Fibroblast of gingiva (primary cell): ENCODE data around the gene NCKAP1.
"Not testable (repeated sequence)": the region's sequence is repeated elsewhere in the genome, so short reads cannot be mapped to it uniquely, and the experiment has no call there.

ENCODE experiments used
- DNase-seq: peaks from one replicate; pipeline ENCODE4 v3.0.0-alpha.2; 2011; ENCODE audit warnings: low read depth

The NCKAP1 gene

DNA sequence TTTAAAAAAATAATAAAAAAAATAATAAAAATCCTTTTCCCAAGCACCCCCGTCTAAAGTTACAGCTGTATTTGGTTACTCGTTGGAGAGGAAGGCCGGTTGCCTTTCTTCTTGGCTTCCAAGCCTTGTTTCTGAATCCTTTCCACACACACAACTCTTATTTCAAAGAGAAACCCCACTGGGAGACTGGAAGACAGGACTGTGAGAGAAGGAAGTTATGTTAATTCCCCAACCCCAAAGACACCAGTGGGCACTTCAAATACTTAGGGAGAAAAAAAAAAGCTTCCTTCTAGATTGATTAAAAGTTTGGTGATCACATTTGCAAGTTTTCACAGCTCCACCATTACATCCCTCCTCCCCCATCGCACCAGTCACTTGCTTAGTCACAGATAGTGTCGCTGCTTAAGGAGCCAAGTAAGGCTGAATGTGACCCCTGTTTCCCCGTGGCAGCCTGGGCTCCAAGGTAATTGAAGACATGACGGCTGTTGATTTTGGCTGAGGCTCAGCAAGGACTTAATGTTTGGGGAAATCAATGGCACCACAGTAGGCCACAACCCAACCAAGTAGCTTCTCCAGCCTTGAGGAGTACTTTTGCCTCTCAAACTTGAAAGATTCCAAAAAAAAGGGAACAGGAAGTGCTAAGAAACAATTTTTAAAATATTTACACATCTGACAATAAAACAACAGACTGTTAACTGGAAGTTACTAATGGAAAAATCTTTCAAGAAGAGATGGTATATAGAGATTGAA, 131.0 kb downstream of the NCKAP1 start:
- DNase-seq, result peak; percentile 68

GRCh38 chr2:182906454-182906853, 131.8 kb downstream of the NCKAP1 start:
- no peak for DNase-seq

- DNase-seq, result no peak
Observed at GRCh38 chr2:182904844-182905243, 133.4 kb downstream of the NCKAP1 start.

DNA sequence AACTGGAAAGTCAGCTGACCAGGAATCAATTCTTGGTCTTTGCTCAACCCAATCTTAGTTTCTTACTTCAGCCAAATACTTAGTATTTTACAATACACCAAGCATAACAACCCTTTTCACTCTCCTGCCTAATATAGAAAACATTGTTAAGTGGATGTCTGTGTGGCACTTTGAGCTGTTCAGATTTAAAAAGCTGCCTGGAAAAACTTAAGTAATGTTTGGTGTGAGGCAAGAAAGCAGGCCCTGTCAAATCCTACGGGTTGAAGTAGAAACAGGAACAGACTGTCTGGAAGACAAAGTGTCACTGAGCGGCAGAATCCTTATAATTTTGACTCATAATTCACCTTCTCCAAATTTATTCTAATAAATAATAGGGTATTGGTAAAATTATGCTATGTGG, 134.7 kb downstream of the NCKAP1 start:
- DNase-seq, result no peak

DNA sequence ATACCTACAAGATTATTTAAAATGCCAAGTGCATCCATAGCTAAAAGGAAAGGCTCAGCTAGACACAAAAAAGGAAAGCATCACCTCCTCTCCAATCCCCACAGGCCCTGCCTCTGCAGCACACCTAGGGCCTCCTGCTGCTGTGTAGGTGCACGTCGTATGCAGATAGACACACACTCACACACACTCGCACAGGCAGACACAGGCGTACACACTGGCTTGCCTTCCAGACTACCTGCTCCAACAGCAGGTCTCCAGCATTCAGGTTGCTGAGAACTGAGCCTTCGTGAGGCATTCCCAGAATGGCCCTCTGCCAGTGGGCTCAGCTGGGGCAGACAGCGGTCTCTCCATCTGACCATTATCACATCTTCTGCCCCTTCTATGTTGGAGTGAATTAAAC, 136.5 kb downstream of the NCKAP1 start:
- no peak for DNase-seq

DNA sequence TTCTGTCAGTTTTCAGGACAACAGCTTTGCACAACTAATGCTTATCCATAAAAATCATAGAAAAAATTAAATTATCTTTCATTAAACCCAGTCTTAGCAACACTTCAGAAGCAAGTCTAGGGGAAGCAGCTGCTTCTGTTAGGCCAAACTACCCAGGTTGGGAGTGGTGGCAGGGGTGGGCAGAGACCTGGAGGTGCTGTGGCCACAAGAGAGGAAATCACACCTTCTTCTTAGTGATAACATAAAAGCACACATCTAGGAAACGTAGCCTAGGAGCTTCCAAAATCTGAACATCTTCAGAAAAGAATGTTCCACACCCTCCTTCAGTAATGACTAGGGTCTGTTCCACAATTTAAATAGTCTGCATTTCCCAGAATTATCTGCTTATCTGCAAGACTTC, 139.5 kb downstream of the NCKAP1 start:
- no peak for DNase-seq

- DNase-seq, result no peak
Observed at GRCh38 chr2:182897137-182897536, 141.1 kb downstream of the NCKAP1 start.

- DNase-seq, result no peak
Observed at GRCh38 chr2:182895798-182896197, 142.5 kb downstream of the NCKAP1 start.

DNA sequence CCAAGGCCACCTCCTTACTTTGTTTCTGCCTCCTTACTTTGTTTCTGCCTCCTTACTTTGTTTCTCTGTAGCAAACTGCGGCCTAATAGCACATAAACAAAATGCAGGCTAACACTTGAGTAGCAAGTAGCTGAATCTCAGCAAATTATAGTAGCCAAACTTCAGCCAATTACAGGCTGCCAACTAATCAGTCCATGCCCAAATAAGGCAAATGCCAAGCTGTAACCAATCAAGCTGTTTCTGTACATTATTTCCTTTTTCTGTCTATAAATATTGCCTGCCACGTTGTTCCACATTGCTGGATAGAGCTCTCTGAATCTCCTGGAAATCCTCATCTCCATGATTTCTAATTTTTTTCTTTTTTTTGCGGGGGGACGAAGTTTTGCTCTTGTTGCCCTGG, 143.1 kb downstream of the NCKAP1 start:
- DNase-seq, result no peak

DNA sequence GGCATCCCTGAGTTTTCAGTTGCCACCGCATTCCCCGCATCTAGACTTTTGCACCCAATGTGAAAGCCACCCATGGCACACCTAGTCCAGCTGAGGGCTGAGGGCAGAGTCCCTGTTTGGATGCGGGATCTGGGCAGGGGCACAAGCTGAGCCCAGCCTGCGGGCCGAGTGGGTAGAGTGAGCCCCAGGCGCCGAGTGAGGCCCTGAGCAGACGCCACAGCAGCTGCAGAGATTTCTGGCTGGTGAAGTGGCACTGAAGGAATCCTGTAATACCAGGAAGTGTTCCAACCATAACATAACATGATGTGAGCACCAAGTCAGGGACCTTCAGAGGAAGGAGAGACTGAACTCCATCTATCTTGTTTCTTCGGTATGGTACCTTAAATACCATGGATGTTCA, 144.1 kb downstream of the NCKAP1 start:
- peak; percentile 53 for DNase-seq

DNA sequence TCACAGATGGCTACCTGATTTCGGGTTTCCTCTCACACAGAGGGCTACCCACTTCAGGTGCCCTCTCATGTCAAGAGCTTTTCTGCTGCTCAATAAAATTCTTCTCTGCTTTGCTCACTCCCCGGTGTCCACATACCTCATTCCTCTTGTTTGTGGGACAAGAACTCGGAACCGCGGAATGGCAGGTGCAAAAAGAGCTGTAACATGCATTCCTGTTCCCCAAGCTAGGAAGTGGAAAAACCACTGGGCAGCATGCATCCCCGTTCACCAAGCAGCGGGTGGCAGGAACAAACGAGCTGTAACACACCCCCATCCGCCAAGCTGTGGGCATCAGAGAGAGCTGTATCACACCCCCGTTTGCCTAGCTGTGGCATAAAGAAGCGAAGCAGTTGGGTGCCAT, 144.6 kb downstream of the NCKAP1 start:
- DNase-seq, result no peak

- not testable (repeated sequence) for DNase-seq
Observed at GRCh38 chr2:182893035-182893434, 145.2 kb downstream of the NCKAP1 start.

DNA sequence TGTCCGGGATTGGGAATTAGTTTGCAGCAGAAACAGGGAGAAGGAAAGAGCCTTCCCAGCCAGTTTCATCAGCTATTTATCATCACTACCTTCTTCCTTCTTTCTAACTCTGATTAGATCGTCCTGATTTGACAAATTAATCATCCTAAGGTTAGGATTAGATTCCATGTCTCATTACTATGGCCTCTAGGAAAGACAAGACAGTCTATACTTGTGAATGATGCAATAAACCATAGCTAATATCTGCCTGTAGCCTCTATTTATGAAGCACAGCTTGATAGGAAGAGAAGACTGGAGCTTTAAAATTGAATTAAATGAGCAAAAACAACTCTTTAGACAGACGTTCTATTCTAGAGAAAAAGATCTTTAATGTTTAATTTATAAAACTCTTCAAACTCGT, 146.6 kb downstream of the NCKAP1 start:
- no peak for DNase-seq

GRCh38 chr2:182890773-182891378, 147.4 kb downstream of the NCKAP1 start:
- no peak for DNase-seq

DNA sequence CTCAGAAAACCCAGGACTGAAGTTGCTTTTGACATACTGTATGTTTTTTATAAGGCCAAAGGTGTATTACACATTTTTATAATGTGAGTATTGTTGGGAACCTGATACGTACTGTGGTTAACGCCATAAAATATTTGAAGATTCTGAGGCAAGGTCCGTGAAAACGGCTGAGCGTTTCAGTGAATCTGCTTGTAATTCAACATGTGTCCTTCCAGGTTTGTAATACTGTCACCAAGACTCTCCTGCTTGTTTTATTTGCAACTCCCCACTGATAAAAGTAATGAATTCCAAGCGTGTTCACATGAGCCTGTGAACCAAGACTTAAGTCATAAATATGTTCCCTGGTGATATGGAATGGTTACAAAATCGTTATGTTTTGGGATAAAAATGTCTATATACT, 148.0 kb downstream of the NCKAP1 start:
- no peak for DNase-seq

DNA sequence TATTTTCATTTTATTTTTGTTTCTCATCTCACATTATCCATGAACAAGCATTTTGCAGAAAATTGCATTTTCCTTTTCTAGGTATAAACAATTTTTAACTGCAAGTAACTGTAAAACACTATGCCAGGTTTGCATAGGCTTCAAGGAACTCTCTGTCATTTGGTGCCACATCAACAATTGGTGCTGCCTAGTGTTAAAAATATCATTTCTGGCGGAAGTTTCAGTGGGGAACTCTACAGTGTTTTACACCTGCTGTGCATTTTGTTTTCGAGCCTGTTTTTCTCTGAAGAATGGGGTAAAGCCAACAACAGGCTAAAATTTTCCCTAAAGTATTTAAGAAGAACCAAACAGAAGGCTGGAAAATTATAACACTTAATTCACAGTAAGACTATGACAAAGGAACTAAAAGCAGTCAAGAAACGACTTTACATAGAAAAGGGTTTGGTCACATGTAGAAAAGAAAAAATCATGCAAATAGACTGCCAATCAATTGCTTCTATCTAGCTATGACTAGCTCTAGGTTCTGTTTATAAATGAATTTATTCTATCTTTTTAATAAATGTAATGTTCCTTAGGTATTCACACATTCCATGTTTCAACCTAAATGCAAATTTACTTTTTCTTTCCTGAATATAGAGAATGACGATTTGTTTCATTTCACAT, 150.4 kb downstream of the NCKAP1 start:
- no peak for DNase-seq

DNA sequence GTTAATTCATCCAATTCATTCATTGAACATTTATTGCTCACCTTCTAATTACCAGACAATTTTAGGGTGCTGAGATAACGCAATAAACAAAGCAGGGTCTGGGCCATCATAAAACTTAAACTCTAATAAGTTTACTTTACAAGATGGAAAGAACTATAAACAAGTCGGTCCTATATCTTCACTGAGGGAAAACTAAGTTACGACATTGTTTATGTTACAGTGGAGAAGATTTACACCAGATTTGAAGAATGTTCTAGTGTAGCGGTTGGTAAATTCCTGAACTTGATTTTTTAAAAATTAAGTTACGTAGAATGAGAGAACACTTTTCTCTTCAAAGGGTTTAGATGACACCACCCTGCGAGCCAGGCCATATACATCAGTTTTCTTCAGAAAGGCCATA, 151.2 kb downstream of the NCKAP1 start:
- peak; percentile 26 for DNase-seq

GRCh38 chr2:182885771-182886170, 152.5 kb downstream of the NCKAP1 start:
- DNase-seq, result no peak

- peak; percentile 73 for DNase-seq
Observed at GRCh38 chr2:182883451-182883850, 154.8 kb downstream of the NCKAP1 start.

GRCh38 chr2:182880100-182880499, 158.2 kb downstream of the NCKAP1 start:
- not testable (repeated sequence) for DNase-seq

DNA sequence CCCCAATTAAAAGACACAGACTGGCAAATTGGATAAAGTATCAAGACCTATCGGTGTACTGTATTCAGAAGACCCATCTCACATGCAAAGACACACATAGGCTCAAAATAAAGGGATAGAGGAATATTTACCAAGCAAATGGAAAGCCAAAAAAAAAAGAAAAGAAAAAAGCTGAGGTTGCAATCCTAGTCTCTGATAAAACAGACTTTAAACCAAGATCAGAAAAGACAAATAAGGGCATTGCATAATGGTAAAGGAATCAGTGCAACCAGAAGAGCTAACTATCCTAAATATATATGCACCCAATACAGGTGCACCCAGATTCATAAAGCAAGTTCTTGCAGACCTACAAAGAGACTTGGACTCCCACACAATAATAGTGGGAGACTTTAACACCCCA, 161.6 kb downstream of the NCKAP1 start:
- not testable (repeated sequence) for DNase-seq

GRCh38 chr2:182870227-182870626, 168.0 kb downstream of the NCKAP1 start:
- DNase-seq, result no peak

DNA sequence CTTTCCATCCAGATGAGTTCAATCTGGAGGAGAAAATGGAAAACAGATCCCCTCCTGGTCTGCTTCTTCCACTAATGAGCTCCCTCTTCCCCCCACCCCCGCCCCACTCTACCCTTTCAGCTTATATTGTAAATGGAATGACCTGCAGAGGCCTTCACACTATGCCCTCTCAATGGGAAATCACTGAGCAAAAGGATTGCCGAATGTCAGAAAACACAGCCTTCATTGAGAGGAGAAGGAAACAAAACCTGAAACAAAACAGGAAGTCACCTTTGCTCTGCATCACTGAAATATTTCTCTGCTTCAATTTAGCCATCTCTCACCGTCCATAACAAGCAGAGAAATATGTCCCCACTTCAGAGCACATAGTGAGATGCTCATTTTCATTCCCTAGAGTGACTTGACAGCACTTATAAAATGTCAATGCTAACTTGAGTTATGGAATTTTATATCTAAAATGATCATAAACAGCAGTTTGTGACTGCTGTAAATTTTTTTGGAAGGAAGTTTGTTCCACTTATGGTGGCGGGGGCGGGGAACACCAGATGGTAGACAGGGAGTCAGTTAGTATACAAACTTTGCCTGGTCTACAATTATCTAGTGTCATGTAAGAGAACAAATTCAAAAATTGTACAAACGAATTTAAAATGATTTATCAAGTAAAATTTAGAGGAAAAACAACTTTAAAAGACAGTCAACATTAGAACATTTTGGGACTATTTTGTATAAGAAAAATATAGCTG, 170.0 kb downstream of the NCKAP1 start:
- DNase-seq, result no peak
